ENCODE data around the gene PCMT1. TPM values are rescaled to one million over a fixed set of nuclear protein-coding genes. Genes with fewer than 3 reads are reported as not detected.

The PCMT1 gene
- total and polyA plus RNA-seq, 2 of the 13 experiments (the other 11 are each of a cell fraction or from before 2014, with no cell fraction given) = 112 to 169 TPM

- Histone ChIP-seq H3K4me2 (ENCODE audit: low read depth, low read length) (peak overlapping the region; percentile 76), H3K79me2 (ENCODE audit: insufficient read depth, low read length) (peaks cover 59% of the 10 kb centered on the region), H3K4me1 (ENCODE audit: insufficient read depth, low read length) (peaks cover 23% of the 10 kb centered on the region), H3K9me3 (ENCODE audit: low read length) (no peaks in the 10 kb centered on the region), H4K20me1 (ENCODE audit: insufficient read depth, low read length) (peaks cover 18% of the 10 kb centered on the region), H3K4me3 (replicated peaks in 1 of 3; ENCODE audit: insufficient read depth in 1 of 3, low read depth in 2 of 3, low read length in 3 of 3) (peak overlapping the region; percentile 79 to 97 (median 96)), H3K27ac (ENCODE audit: extremely low read length, insufficient read depth, low read length) (peak overlapping the region; percentile 97), H3K36me3 (replicated peaks in 1 of 2; ENCODE audit: control insufficient read depth in 1 of 2, insufficient read depth in 2 of 2, low read length in 2 of 2) (peaks cover 0 to 4% of the 10 kb centered on the region in 2 experiments; a peak in 1 of 5 replicates), H3K9ac (ENCODE audit: insufficient read depth, low read depth, low read length) (peak overlapping the region; percentile 100), H2AFZ (ENCODE audit: low read length) (no peak overlapping the region), H3K27me3 (ENCODE audit: control insufficient read depth in 1 of 2, insufficient read depth in 2 of 2, low read length in 2 of 2) (no peaks in the 10 kb centered on the region; a peak in 1 of 5 replicates)
- no TSS peak for BruUV-seq (replicated peaks)
- WGBS (ENCODE audit: low lambda C conversion rate) = 0% methylated on average over 9 of the region's 9 CpGs
- ChIA-PET CTCF (ENCODE audit: low intra/inter-chr PET ratio, low total read pairs) (no interaction called here), POLR2A (interaction anchor here (0.7 to 3.7 kb wide), 19 partner anchors 8 to 208 kb away, joined by 3 to 77 read pairs (median 5); partner anchors contain the start of genes GINM1, KATNA1, NUP43 and PCMT1)
- TF ChIP-seq MTA3 (CRISPR knock-in tag; IDR thresholded peaks at IDR 0.05) (no peak), SSRP1 (CRISPR knock-in tag; IDR thresholded peaks at IDR 0.05) (0 out of 2 replicates have a peak, but pooled peaks have one; percentile 5), PAWR (CRISPR knock-in tag; IDR thresholded peaks at IDR 0.05; ENCODE audit: borderline replicate concordance) (no peak), TIGD3 (CRISPR knock-in tag; IDR thresholded peaks at IDR 0.05; ENCODE audit: borderline replicate concordance) (no peak), ATF6 (CRISPR knock-in tag; conservative IDR thresholded peaks at IDR 0.05) (0 out of 2 replicates have a peak, but pooled peaks have one; percentile 35), HMG20A (CRISPR knock-in tag; IDR thresholded peaks at IDR 0.05; ENCODE audit: borderline replicate concordance) (no peak), KLF15 (CRISPR knock-in tag; IDR thresholded peaks at IDR 0.05; ENCODE audit: borderline replicate concordance) (0 out of 2 replicates have a peak, but pooled peaks have one; percentile 7), ZFP41 (CRISPR knock-in tag; IDR thresholded peaks at IDR 0.05; ENCODE audit: borderline replicate concordance) (no peak), MAZ (IDR thresholded peaks at IDR 0.05; ENCODE audit: borderline replicate concordance, low read depth, low read length) (no peak), MAZ (CRISPR knock-in tag; IDR thresholded peaks at IDR 0.05; ENCODE audit: low read depth) (no peak), ZNF749 (CRISPR knock-in tag; IDR thresholded peaks at IDR 0.05; ENCODE audit: borderline replicate concordance) (no peak), MLLT10 (CRISPR knock-in tag; IDR thresholded peaks at IDR 0.05) (0 out of 2 replicates have a peak, but pooled peaks have one; percentile 22)
- TF ChIP-seq, protein P1, sequence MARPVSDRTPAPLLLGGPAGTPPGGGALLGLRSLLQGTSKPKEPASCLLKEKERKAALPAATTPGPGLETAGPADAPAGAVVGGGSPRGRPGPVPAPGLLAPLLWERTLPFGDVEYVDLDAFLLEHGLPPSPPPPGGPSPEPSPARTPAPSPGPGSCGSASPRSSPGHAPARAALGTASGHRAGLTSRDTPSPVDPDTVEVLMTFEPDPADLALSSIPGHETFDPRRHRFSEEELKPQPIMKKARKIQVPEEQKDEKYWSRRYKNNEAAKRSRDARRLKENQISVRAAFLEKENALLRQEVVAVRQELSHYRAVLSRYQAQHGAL (CRISPR knock-in tag; IDR thresholded peaks at IDR 0.05; ENCODE audit: not compliant biosample characterization) = peak; percentile 7
- intact Hi-C loops (cut with micrococcal nuclease; ENCODE audit: unreplicated experiment) (loop anchor here (5.0 kb wide), 1 partner anchor 150 kb away; the partner anchor contains the start of gene GINM1), in situ Hi-C loops (cut with HindIII; ENCODE audit: extremely low pct_ligation_motif_present, low pct_unique_long_range_greater_than_20kb) (loop anchor here (10.0 kb wide), 1 partner anchor 152 kb away; the partner anchor contains the start of gene GINM1)
- DNase-seq (ENCODE audit: low spot score) (no peak), ATAC-seq (peak; percentile 11), FAIRE-seq (no peak)
Observed at GRCh38 chr6:149717255-149717587, 32.3 kb upstream of the PCMT1 start.
